ENCODE results near the gene NPIPA1.
"Not testable (repeated sequence)": the region's sequence is repeated elsewhere in the genome, so short reads cannot be mapped to it uniquely, and the experiment has no call there.

Gene NPIPA1

DNA sequence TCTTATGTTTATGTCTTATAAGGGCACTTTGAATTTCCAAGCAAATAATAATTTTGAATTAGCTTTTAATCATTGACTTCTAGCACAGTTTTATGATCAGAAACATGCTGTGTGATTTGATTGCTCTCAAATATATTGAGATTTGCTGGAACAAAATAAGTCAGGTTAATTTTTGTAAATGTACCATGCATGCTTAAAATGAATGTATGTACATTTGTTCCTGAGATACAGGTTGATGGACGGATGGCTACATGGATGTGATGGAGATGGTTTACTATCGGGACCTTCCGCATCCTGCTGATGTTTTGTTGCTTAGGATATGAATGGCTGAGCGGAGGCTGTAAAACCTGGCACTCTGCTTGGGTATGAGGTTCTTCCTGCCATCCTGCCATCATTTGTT lies at the start of gene NPIPA1:
TSS of gene NPIPA1 (plus strand) at position 301 of the 400 bp plus-strand sequence. CDS start at position 301, 0 bp downstream.
- DNase-seq (ENCODE audit: low spot score): not testable (repeated sequence)

DNA sequence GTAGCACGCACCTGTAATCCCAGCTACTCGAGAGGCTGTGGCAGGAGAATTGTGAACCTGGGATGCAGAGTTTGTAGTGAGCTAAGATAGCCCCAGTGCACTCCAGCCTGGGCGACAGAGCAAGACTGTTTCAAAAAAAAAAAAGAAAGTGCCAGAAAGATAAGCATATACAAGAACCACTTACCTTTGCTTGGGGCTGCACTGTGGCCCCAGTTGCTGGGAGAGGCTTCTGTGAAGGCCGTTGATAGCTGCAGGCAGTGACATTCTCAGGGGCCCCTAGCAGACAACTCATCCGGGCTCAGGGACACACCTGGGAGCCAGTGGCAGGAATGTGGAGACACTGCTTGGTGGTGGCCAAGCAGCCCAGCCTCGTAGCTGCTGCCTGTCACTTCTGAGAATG lies 45.1 kb upstream of the NPIPA1 start:
- not testable (repeated sequence) for DNase-seq (ENCODE audit: low spot score)

DNA sequence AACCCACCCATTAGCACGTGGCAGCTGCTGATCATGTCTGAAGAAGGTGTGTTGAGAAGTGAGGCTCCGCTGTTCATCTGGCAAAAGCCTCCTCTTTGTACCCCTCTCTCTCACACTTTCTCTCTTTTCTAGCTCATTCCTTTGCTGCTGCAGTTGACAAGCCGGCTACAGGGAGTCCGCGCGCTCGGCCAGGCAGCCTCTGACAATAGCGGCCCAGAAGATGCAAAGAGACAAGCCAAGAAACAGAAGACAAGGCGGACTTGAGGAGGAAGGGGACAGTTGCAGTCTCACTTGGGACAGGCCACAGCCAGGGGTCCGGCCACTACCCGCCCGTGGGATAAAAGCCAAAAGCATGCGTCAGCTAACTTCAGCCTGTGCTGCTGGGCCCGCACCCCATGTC lies 41.9 kb upstream of the NPIPA1 start:
- not testable (repeated sequence) for DNase-seq (ENCODE audit: low spot score)

DNA sequence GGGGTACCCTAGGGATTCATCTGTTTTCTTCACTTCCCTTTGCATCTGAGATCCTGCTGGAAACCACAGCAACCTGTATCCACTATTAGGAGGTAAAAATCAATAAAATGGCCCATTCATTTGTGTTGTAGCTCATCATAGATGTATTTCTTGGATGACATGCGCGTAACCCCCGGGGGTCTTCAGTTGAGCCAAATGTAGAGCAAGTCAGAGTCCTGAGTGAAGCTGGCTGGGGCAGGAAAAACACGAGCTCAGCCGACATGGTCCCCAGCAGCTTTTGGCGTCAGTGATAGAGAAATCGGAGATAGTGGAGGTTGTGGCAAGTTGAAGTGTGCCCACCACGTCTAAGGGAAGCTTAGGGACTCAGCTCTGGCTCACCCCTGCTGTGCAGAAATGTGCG lies 41.2 kb upstream of the NPIPA1 start:
- not testable (repeated sequence) for DNase-seq (ENCODE audit: low spot score)

DNA sequence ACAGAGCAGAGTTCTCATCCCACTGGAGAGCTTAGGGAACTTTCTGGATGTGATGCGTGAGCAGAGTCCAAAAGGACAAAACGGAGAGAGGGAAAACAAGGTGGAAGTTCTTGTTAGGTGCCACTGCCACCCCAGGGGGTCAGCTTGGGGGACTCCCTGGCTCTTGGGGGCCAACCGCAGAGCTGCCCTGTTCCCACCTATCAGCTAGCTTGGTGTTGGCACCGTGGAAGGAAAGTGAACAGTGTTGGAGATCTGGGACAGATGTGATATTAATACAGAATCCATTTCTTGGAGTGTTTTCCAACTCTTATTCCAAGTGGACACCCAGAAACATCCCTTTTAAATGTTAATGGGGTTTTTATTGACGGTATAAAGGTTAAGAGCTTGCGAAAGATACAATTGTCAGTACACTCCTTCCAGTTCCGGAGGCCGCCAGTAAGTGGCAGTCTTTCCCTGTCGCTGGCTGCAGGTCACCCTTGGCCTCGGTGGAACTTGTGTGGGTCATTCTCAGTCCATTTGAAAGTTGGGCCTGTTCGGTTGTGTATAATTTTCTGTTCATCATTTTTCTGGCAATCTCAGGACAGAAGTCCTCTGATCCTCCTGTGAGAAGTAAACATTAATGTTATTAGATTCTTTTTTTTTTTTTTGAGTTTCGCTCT lies 40.1 kb upstream of the NPIPA1 start:
- DNase-seq (ENCODE audit: low spot score): not testable (repeated sequence)

DNA sequence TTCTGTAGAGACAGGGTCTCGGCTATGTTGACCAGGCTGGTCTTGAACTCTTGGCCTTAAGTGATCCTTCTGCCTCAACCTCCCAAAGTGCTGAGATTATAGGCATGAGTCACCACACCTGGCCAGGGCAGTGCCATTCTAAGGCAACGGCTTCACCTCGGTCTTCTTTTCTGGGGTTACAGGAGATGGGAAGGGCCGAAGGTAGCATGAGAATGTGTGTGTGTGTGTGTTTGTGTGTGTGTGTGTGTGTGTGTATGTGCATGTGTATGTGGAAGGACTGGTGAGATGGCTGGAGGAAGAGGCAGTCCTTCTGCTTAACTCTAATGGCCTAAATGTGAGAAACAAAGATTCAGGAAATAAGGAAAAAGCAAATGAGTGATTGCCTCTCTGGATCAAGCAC lies 39.1 kb upstream of the NPIPA1 start:
- DNase-seq (ENCODE audit: low spot score): peak; percentile 3

DNA sequence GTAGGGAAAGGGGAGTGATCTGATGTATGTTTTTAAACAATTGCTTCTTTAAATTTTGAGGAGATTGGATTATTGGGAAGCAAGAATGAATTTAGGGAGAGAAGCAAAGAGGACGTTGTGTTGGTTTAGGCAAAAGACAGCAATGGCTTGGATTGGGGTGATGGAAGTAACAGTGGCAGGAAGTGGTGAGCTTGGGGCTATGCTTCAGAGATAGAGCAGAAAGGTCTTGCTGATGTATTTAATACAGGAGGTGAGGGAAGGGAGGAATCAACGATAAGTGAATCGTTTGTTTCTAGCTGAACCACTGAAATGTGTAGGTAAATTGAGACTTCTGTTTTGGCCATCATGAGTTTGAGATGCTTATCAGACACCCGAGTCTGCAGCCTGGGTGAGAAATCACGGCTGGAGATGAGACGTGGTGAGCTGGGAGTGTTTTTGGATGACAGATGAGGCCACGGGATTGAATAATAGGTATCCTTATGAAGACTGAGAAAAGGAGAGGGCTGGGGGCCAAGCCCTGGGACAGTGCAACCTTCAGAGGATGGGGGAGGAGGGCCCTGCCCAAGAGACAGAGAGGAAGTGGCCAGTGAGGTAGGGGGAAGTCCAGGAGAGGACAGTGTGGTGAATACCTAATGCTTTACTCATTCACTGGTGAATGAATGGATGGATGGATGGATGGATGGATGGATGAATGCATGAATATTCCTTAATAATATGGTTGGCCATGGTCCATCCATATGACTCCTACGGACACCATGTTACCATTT lies 33.9 kb upstream of the NPIPA1 start:
- DNase-seq (ENCODE audit: low spot score): not testable (repeated sequence)

DNA sequence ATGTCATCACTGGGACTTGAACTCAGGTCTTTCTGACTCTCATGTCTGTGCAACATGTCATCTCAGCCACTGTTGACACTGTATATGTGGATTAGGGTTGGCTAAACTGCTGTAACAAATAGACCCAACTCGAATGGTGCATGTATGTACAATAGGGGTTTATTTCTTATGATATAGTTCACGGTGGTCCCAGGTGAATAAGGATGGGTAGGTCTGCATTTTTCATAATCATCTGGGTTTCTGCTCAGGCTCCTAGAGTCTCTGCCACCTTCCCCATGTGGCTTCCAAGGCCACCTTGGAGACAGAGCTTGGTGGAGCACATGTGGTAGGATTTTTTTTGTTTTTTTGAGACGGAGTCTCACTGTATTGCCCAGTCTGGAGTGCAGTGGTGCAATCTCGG lies 27.5 kb upstream of the NPIPA1 start:
- not testable (repeated sequence) for DNase-seq (ENCODE audit: low spot score)

DNA sequence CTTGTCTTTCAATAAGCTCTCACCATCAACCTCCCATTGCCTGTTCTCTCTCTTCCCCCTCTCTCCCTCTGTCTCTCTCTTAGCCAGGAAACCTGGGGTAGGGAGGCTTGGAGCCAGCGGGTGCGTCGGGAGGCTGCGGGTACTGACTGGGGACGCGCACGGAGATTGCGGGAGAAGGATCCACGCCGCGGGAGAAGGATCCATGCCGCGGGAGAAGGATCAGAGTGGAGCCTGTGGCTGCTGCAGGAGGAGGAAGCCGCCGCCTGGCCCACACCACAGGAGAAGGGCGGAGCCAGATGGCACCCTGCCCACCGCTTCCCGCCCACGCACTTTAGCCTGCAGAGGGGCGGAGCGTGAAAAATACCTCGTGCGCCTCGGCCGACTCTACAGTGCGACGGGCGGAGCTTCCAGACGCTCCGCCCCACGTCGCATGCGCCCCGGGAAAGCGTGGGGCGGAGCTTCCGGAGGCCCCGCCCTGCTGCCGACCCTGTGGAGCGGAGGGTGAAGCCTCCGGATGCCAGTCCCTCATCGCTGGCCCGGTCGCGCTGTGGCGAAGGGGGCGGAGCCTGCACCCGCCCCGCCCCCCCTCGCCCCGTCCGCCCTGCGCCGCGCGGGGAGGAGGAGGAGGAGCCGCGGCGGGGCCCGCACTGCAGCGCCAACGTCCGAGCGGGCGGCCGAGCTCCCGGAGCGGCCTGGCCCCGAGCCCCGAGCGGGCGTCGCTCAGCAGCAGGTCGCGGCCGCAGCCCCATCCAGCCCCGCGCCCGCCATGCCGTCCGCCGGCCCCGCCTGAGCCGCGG lies 26.2 kb upstream of the NPIPA1 start:
- DNase-seq (ENCODE audit: low spot score): not testable (repeated sequence)

DNA sequence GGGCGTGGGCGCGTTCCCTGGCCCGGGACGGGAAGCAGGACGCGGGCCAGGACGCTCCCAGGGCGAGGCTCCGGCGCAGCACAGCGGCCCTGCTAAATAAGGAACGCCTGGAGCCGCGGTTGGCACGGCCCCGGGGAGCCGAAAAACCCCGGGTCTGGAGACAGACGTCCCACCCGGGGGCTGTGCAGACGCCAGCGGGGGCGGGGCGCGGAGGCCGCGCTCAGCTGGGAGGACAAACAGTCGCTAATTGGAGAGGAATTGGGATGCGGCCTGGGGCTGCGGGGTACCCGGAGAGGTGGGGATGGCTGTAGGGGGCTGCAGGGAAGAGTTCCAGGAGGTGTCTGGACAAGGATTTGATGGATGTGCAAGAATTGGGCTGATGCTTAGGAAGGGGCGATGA lies 25.3 kb upstream of the NPIPA1 start:
- DNase-seq (ENCODE audit: low spot score): not testable (repeated sequence)

GRCh38 chr16:14912588-14912987 lies 24.7 kb upstream of the NPIPA1 start:
- not testable (repeated sequence) for DNase-seq (ENCODE audit: low spot score)

- DNase-seq (ENCODE audit: low spot score): peak; percentile 8
Measured at GRCh38 chr16:14918504-14918903, 18.7 kb upstream of the NPIPA1 start.

DNA sequence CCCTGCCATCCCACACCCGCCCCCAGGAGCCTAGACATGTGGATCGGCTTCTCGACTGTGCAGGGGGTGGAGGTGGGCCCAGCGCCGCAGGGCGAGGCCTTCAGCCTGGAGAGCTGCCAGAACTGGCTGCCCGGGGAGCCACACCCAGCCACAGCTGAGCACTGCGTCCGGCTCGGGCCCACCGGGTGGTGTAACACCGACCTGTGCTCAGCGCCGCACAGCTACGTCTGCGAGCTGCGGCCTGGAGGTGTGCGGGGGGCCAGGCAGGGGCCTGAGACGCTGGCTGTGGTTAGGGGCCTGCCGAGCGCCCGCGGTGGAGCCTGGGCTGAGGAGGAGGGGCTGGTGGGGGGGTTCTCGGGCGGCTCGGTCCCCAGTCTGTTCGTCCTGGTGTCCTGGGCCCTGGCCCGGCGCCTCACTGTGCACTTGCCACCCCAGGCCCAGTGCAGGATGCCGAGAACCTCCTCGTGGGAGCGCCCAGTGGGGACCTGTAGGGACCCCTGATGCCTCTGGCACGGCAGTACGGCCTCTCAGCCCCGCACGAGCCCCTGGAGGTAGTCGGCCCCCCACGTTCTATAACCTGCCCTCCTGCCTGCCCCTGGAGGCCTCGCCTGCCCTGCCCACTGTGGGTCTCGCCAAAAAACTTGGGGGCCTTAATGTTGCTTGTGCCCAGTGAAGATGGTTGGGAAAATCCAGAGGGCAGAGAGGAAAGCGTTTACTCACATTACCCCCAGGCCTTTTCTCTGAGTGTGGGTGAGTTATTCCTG lies 17.2 kb upstream of the NPIPA1 start:
- not testable (repeated sequence) for DNase-seq (ENCODE audit: low spot score)

DNA sequence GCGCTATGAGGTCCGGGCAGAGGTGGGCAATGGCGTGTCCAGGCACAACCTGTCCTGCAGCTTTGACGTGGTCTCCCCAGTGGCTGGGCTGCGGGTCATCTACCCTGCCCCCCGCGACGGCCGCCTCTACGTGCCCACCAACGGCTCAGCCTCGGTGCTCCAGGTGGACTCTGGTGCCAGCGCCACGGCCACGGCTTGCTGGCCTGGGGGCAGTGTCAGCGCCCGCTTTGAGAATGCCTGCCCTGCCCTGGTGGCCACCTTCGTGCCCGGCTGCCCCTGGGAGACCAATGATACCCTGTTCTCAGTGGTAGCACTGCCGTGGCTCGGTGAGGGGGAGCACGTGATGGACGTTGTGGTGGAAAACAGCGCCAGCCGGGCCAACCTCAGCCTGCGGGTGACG lies 15.0 kb upstream of the NPIPA1 start:
- not testable (repeated sequence) for DNase-seq (ENCODE audit: low spot score)

GRCh38 chr16:14922968-14923367 lies 14.3 kb upstream of the NPIPA1 start:
- not testable (repeated sequence) for DNase-seq (ENCODE audit: low spot score)

DNA sequence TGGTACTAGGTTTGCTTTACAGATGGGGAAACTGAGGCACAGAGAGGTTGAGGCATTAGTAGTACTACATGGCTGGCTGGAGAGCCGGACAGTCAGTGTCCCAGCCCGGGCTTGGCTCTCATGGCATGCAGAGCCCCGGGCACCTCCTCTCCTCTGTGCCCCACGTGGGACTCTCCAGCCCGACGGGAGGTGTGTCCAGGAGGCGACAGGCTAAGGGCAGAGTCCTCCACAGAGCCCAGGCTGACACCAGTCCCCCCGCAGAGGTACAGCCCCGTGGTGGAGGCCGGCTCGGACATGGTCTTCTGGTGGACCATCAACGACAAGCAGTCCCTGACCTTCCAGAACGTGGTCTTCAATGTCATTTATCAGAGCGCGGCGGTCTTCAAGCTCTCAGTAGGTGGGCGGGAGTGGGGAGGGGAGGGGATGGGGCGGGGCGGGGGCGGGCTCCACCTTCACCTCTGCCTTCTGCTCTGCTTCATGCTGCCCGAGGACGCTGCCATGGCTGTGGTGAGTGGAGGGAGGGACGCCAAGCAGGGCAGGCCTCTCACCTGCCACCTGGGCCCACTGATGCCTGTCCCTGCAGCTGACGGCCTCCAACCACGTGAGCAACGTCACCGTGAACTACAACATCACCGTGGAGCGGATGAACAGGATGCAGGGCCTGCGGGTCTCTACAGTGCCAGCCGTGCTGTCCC lies 13.7 kb upstream of the NPIPA1 start:
- not testable (repeated sequence) for DNase-seq (ENCODE audit: low spot score)

DNA sequence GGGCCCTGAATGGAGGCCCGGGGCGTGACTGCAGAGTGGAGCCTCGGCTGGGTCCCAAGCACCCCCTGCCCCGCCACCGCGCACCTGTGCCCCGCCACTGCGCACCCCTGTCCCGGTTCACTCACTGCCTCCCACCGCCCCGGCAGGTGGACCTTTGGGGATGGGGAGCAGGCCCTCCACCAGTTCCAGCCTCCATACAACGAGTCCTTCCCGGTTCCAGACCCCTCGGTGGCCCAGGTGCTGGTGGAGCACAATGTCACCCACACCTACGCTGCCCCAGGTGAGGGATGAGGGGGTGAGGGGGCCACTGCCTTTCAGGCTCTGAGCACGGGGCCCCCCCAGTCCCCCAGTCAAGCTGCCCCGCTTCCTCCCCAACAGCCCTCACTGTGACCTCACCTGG lies 12.9 kb upstream of the NPIPA1 start:
- not testable (repeated sequence) for DNase-seq (ENCODE audit: low spot score)

DNA sequence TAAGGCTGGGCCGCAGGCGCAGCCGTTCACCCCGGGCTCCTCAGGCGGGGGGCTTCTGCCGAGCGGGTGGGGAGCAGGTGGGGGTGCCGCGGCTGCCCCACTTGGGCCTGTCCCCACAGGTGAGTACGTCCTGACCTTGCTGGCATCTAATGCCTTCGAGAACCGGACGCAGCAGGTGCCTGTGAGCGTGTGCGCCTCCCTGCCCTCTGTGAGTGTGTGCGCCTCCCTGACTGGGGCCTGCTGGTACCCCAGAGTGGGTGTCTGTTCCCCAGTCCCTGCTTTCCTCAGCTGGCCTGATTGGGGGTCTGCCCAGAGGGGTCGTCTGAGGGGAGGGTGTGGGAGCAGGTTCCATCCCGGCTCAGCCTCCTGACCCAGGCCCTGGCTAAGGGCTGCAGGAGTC lies 12.3 kb upstream of the NPIPA1 start:
- not testable (repeated sequence) for DNase-seq (ENCODE audit: low spot score)

DNA sequence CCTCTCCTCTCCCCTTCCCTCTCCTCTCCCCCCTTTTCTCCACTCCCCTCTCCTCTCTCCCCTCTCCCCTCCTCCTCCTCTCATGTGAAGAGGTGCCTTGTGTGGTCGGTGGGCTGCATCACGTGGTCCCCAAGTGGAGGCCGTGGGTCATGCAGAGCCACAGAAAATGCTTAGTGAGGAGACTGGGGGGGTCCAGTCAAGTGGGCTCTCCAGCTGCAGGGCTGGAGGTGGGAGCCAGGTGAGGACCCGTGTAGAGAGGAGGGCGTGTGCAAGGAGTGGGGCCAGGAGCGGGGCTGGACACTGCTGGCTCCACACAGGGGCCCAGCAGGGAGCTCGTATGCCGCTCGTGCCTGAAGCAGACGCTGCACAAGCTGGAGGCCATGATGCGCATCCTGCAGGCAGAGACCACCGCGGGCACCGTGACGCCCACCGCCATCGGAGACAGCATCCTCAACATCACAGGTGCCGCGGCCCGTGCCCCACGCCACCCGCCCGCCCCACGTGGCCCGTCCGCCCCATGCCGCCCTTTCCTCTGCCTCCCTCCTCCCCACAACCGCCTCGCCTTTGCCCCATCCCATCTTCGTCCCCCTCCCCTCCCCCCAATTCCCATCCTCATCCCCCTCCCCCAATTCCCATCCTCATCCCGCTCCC lies 9.1 kb upstream of the NPIPA1 start:
- peak; percentile 68 for DNase-seq (ENCODE audit: low spot score)

DNA sequence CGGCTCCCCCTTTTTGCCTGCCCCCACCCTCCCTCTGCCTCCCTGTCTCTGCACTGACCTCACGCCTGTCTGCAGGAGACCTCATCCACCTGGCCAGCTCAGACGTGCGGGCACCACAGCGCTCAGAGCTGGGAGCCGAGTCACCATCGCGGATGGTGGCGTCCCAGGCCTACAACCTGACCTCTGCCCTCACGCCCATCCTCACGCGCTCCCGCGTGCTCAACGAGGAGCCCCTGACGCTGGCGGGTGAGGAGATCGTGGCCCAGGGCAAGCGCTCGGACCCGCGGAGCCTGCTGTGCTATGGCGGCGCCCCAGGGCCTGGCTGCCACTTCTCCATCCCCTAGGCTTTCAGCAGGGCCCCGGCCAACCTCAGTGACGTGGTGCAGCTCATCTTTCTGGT lies 8.1 kb upstream of the NPIPA1 start:
- DNase-seq (ENCODE audit: low spot score): not testable (repeated sequence)

DNA sequence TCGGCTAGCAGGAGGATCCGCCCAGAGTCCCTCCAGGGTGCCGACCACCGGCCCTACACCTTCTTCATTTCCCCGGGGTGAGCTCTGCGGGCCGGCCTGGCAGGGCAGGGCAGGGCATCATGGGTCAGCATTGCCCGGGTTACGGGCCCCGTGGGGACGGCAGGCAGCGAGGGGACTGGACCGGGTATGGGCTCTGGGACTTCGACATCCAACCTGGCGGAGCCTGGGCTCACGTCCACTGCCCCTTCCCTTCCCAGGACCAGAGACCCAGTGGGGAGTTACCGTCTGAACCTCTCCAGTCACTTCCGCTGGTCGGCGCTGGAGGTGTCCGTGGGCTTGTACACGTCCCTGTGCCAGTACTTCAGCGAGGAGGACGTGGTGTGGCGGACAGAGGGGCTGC lies 7.0 kb upstream of the NPIPA1 start:
- not testable (repeated sequence) for DNase-seq (ENCODE audit: low spot score)

All from left forelimb (tissue), 1 donor.